HepG2 (cell line): ENCODE results near the gene RTEL1. TPM values are rescaled to one million over a fixed set of nuclear protein-coding genes. Genes with fewer than 3 reads are reported as not detected.

ENCODE experiments used
- ATAC-seq: fragments of 200-7000 bp; cut with Tn5 transposase; 3 replicates; pipeline ENCODE4 v1.9.1; 2020; ENCODE audit warnings: mild to moderate bottlenecking, moderate library complexity
- BruUV-seq: library from RNA; stranded (reverse); fragments of 400-500 nt; replicated peaks from 2 replicates; lab custom pipeline; 2021; lab: Mats Ljungman, UMichigan
- CTCF ChIA-PET: fragments of 300-600 bp; formaldehyde crosslinking; extraction: SDS; loops from one replicate; lab custom pipeline; 2021; ENCODE audit warnings: low total read pairs, inconsistent platforms, low intra/inter-chr PET ratio; lab: Yijun Ruan, JAX
- POLR2A ChIA-PET: fragments of 350-600 bp; sonication (Branson Sonifier 250); formaldehyde crosslinking; loops from one replicate; lab custom pipeline; 2020; ENCODE audit warnings: antibody characterized with exemption, inconsistent platforms; lab: Yijun Ruan, JAX
- DNase-seq: peaks from one replicate; pipeline ENCODE4 v3.0.0-alpha.2; 2015; ENCODE audit warnings: low spot score
- FAIRE-seq: peaks from 3 replicates; lab custom pipeline; 2011; peaks lifted over from hg19 to GRCh38; lab: Jason Lieb, UNC
- H2AFZ ChIP-seq: one replicate; pipeline ENCODE4 v1.6.1; 2011; ENCODE audit warnings: low read length, inconsistent platforms
- H3K27ac ChIP-seq: fragments of 300-600 bp; 3 replicates; pipeline ENCODE4 v1.8.0; 2011; ENCODE audit warnings: mixed run types, mild to moderate bottlenecking, mixed read lengths, low read length, inconsistent platforms; ENCODE audit not compliant: insufficient read depth; ENCODE audit errors: extremely low read length
- H3K27me3 ChIP-seq, 2 experiments: fragments of 200-600 bp in 1 of 2; 2 replicates in 1 of 2; 3 replicates in 1 of 2; pipeline versions ENCODE4 v1.6.0 to v1.8.0; 2011; ENCODE audit warnings: low read length in 2 of 2, mild to moderate bottlenecking in 2 of 2, moderate library complexity in 2 of 2, inconsistent platforms in 1 of 2; ENCODE audit not compliant: insufficient read depth in 2 of 2, control insufficient read depth in 1 of 2
- H3K36me3 ChIP-seq, 2 experiments: fragments of 200-600 bp in 1 of 2; replicated peaks in 1 of 2; 2 replicates in 1 of 2; 3 replicates in 1 of 2; pipeline versions ENCODE4 v1.5.1 to v1.8.0; 2011; ENCODE audit warnings: low read length in 2 of 2, inconsistent platforms in 1 of 2; ENCODE audit not compliant: insufficient read depth in 2 of 2, control insufficient read depth in 1 of 2
- H3K4me1 ChIP-seq: 2 replicates; pipeline ENCODE4 v1.5.1; 2012; ENCODE audit warnings: low read length, inconsistent platforms; ENCODE audit not compliant: insufficient read depth
- H3K4me2 ChIP-seq: 2 replicates; pipeline ENCODE4 v1.6.0; 2011; ENCODE audit warnings: low read depth, low read length, inconsistent platforms
- H3K4me3 ChIP-seq, 3 experiments: fragments of 200-600 bp in 1 of 3; sonication (generic), shearing (Covaris generic) in 1 of 3; replicated peaks in 1 of 3; 2 replicates each; pipeline ENCODE4 v1.5.1; 2011 to 2016; ENCODE audit warnings: low read length in 3 of 3, inconsistent platforms in 2 of 3, low read depth in 2 of 3, mild to moderate bottlenecking in 2 of 3, control low read depth in 1 of 3, mixed read lengths in 1 of 3; ENCODE audit not compliant: insufficient read depth in 1 of 3
- H3K79me2 ChIP-seq: one replicate; pipeline ENCODE4 v1.6.1; 2011; ENCODE audit warnings: low read length, inconsistent platforms; ENCODE audit not compliant: insufficient read depth
- H3K9ac ChIP-seq: 2 replicates; pipeline ENCODE4 v1.6.0; 2011; ENCODE audit warnings: mild to moderate bottlenecking, low read depth, low read length, inconsistent platforms; ENCODE audit not compliant: insufficient read depth
- H3K9me3 ChIP-seq: 2 replicates; pipeline ENCODE4 v1.5.1; 2012; ENCODE audit warnings: mild to moderate bottlenecking, low read length
- H4K20me1 ChIP-seq: 2 replicates; pipeline ENCODE4 v1.6.0; 2011; ENCODE audit warnings: inconsistent platforms, mild to moderate bottlenecking, low read length, moderate library complexity; ENCODE audit not compliant: insufficient read depth
- AGO2 ChIP-seq: fragments of 200-400 bp; formaldehyde crosslinking; optimal IDR thresholded peaks from 2 replicates; pipeline ENCODE3; 2017; ENCODE audit warnings: mild to moderate bottlenecking, low read depth, low read length, moderate library complexity
- ESRRA ChIP-seq: sonication (generic); formaldehyde crosslinking; IDR thresholded peaks from 2 replicates; pipeline ENCODE4 v1.5.1; 2020; ENCODE audit warnings: mild to moderate bottlenecking, low read depth, missing genetic modification reagents
- ETS1 ChIP-seq: sonication (generic); formaldehyde crosslinking; IDR thresholded peaks from 2 replicates; pipeline ENCODE4 v1.4.0; 2020; ENCODE audit warnings: missing genetic modification reagents
- ETV5 ChIP-seq: IDR thresholded peaks from 2 replicates; pipeline ENCODE4 v1.6.1; 2018; ENCODE audit warnings: missing biosample characterization, missing genetic modification reagents, inconsistent platforms, borderline replicate concordance
- GRHL1 ChIP-seq: sonication (generic); formaldehyde crosslinking; conservative IDR thresholded peaks from 2 replicates; pipeline ENCODE4 v1.8.0; 2022; ENCODE audit warnings: missing genetic modification reagents
- HMG20A ChIP-seq: IDR thresholded peaks from 2 replicates; pipeline ENCODE4 v1.6.1; 2016; ENCODE audit warnings: borderline replicate concordance
- HMG20B ChIP-seq: conservative IDR thresholded peaks from 2 replicates; pipeline ENCODE4 v1.6.1; 2016; ENCODE audit warnings: missing genetic modification reagents, missing compliant biosample characterization
- IRX3 ChIP-seq: sonication (generic); formaldehyde crosslinking; IDR thresholded peaks from 2 replicates; pipeline ENCODE4 v1.8.1; 2023; ENCODE audit warnings: mild to moderate bottlenecking, low read depth, missing genetic modification reagents, borderline replicate concordance
- KAT8 ChIP-seq: IDR thresholded peaks from 2 replicates; pipeline ENCODE4 v1.6.1; 2016; ENCODE audit warnings: missing genetic modification reagents, missing compliant biosample characterization
- MXD3 ChIP-seq: IDR thresholded peaks from 2 replicates; pipeline ENCODE4 v1.6.1; 2016; ENCODE audit warnings: mild to moderate bottlenecking, missing biosample characterization, missing genetic modification reagents
- REPIN1 ChIP-seq: sonication (generic); formaldehyde crosslinking; IDR thresholded peaks from 2 replicates; pipeline ENCODE4 v1.8.0; 2022; ENCODE audit warnings: missing genetic modification reagents, low read depth, mild to moderate bottlenecking, borderline replicate concordance
- RXRA ChIP-seq: sonication (generic); formaldehyde crosslinking; IDR thresholded peaks from 2 replicates; pipeline ENCODE4 v1.5.1; 2020; ENCODE audit warnings: missing genetic modification reagents
- SOX5 ChIP-seq: IDR thresholded peaks from 2 replicates; pipeline ENCODE4 v1.6.1; 2016; ENCODE audit warnings: borderline replicate concordance
- TFAP4 ChIP-seq: sonication (generic); IDR thresholded peaks from 2 replicates; pipeline ENCODE4 v1.6.1; 2016; ENCODE audit warnings: low read depth, borderline replicate concordance
- ZNF253 ChIP-seq: sonication (generic); formaldehyde crosslinking; IDR thresholded peaks from 2 replicates; pipeline ENCODE4 v1.8.0; 2022; ENCODE audit warnings: mild to moderate bottlenecking, missing genetic modification reagents, borderline replicate concordance
- ZNF44 ChIP-seq: sonication (generic); formaldehyde crosslinking; IDR thresholded peaks from 2 replicates; pipeline ENCODE4 v1.5.1; 2020; ENCODE audit warnings: mild to moderate bottlenecking, missing genetic modification reagents
- ZNF510 ChIP-seq: sonication (generic); formaldehyde crosslinking; IDR thresholded peaks from 2 replicates; pipeline ENCODE4 v1.4.0; 2020; ENCODE audit warnings: low read depth, mild to moderate bottlenecking, missing genetic modification reagents
- ZNF616 ChIP-seq: sonication (generic); formaldehyde crosslinking; IDR thresholded peaks from 2 replicates; pipeline ENCODE4 v1.5.0; 2020; ENCODE audit warnings: low read depth, mild to moderate bottlenecking, missing genetic modification reagents
- ZNF703 ChIP-seq: sonication (generic); formaldehyde crosslinking; IDR thresholded peaks from 2 replicates; pipeline ENCODE4 v1.5.1; 2020; ENCODE audit warnings: missing genetic modification reagents, mild to moderate bottlenecking, moderate library complexity, borderline replicate concordance
- ZNF746 ChIP-seq: sonication (generic); formaldehyde crosslinking; IDR thresholded peaks from 2 replicates; pipeline ENCODE4 v1.8.0; 2022; ENCODE audit warnings: mild to moderate bottlenecking, missing genetic modification reagents
- ZNF790 ChIP-seq: sonication (generic); formaldehyde crosslinking; IDR thresholded peaks from 2 replicates; pipeline ENCODE4 v1.8.0; 2022; ENCODE audit warnings: missing genetic modification reagents, mild to moderate bottlenecking, borderline replicate concordance
- WGBS: methylation state at CpG from one replicate; pipeline ENCODE4 v1.1.6; 2017; ENCODE audit warnings: low lambda C conversion rate; 5-methylcytosine and 5-hydroxymethylcytosine counted together
- in situ Hi-C: cut with HindIII; loops from 2 replicates; pipeline ENCODE4 v1.10.0; 2017; ENCODE audit warnings: low pct_unique_long_range_greater_than_20kb; ENCODE audit not compliant: extremely low pct_ligation_motif_present
- intact Hi-C: fragments of 100-400 bp; cut with micrococcal nuclease; formaldehyde crosslinking; loops from one replicate; pipeline ENCODE4 v1.10.0; 2022; ENCODE audit not compliant: unreplicated experiment
- polyA plus RNA-seq, 8 experiments: library from polyadenylated mRNA; depleted of rRNA in 3 of 8; stranded (reverse) in 7 of 8; unstranded in 1 of 8; fragments of >200 nt; fragmentation: Illumina TruSeq in 4 of 8; extraction: Trizol in 4 of 8; gene quantifications; 2 replicates each; pipeline versions ENCODE4 v1.2.1 to v1.2.3, GENCODE V29; 2011 to 2016; ENCODE audit warnings: low read depth in 4 of 8, missing spikeins in 1 of 8, mixed read lengths in 1 of 8; ENCODE audit not compliant: insufficient read depth in 1 of 8
- total RNA-seq, 5 experiments: library from RNA; depleted of rRNA; stranded (reverse); fragments of >200 nt; fragmentation: Illumina TruSeq; extraction: Trizol; gene quantifications; 2 replicates each; pipeline ENCODE4 v1.2.3, GENCODE V29; 2016; ENCODE audit warnings: low read depth in 1 of 5

The RTEL1 gene
- total and polyA plus RNA-seq, 2 of the 13 experiments (the other 11 are each of a cell fraction or from before 2014, with no cell fraction given) = 21.8 to 36.4 TPM

GRCh38 chr20:63733579-63734081 is 75.5 kb downstream of the RTEL1 start:
- POLR2A ChIA-PET = interaction anchor here (2.7 to 7.3 kb wide), 2 partner anchors 11 to 26 kb away, joined by 9 to 190 read pairs; partner anchors contain the start of genes ARFRP1 and ZGPAT
- in situ Hi-C loops (no loop called here), intact Hi-C loops (no loop called here)
- Histone ChIP-seq H3K4me1 (peaks cover 46% of the 10 kb centered on the region), H3K36me3 (peaks cover 30 to 47% of the 10 kb centered on the region in 2 experiments), H3K27ac (peak overlapping the region; percentile 93), H2AFZ (no peak overlapping the region), H4K20me1 (no peaks in the 10 kb centered on the region), H3K9me3 (no peaks in the 10 kb centered on the region), H3K9ac (no peak overlapping the region), H3K4me3 (no peak overlapping the region), H3K79me2 (peaks cover 33% of the 10 kb centered on the region), H3K27me3 (no peaks in the 10 kb centered on the region), H3K4me2 (no peak overlapping the region)
- BruUV-seq = no TSS peak
- CTCF ChIA-PET = no interaction called here
- DNase-seq (no peak), ATAC-seq (no peak), FAIRE-seq (no peak)
- WGBS = 93% methylated on average over 18 of the region's 18 CpGs
- TF ChIP-seq ZNF44 (CRISPR knock-in tag) = no peak
- TF ChIP-seq HMG20B = no peak
- no peak for TF ChIP-seq SOX5 (CRISPR knock-in tag)
- TF ChIP-seq GRHL1 (CRISPR knock-in tag) = no peak
- TF ChIP-seq ESRRA (CRISPR knock-in tag) = no peak
- TF ChIP-seq TFAP4 = no peak
- no peak for TF ChIP-seq MXD3
- peak; percentile 98 for TF ChIP-seq AGO2
- no peak for TF ChIP-seq ZNF510 (CRISPR knock-in tag)
- no peak for TF ChIP-seq ETS1
- 0 out of 2 replicates have a peak, but pooled peaks have one; percentile 50 for TF ChIP-seq IRX3 (CRISPR knock-in tag)
- no peak for TF ChIP-seq HMG20A (CRISPR knock-in tag)
- no peak for TF ChIP-seq KAT8
- TF ChIP-seq ETV5 (CRISPR knock-in tag) = no peak
- TF ChIP-seq ZNF746 (CRISPR knock-in tag) = no peak
- no peak for TF ChIP-seq ZNF790
- TF ChIP-seq RXRA (CRISPR knock-in tag) = no peak
- no peak for TF ChIP-seq ZNF616 (CRISPR knock-in tag)
- TF ChIP-seq ZNF253 (CRISPR knock-in tag) = 0 out of 2 replicates have a peak, but pooled peaks have one; percentile 41
- no peak for TF ChIP-seq ZNF703
- no peak for TF ChIP-seq REPIN1 (CRISPR knock-in tag)
